Measurements from ENCODE around the gene RPS2. TPM values are rescaled to one million over a fixed set of nuclear protein-coding genes. Genes with fewer than 3 reads are reported as not detected.

The RPS2 gene
- total RNA-seq, 4 donors from 2014 or later = 899 to 1,585 (median 1,295) TPM

GRCh38 chr16:1980770-1981087 is 16.1 kb upstream of the RPS2 start:
- Histone ChIP-seq H3K27me3 (peaks cover 76% of the 10 kb centered on the region), H3K27ac (no peak overlapping the region), H3K4me3 (no peak overlapping the region), H3K36me3 (peaks cover 0 to 41% of the 10 kb centered on the region in 2 donors), H3K4me1 (peaks cover 0 to 48% (median 11%) of the 10 kb centered on the region in 3 donors), H3K9me3 (no peaks in the 10 kb centered on the region)
- ATAC-seq = no peak
- TF ChIP-seq EP300 (IDR thresholded peaks at IDR 0.05) (no peak), POLR2A (IDR thresholded peaks at IDR 0.05) (no peak), POLR2AphosphoS5 (IDR thresholded peaks at IDR 0.05) (no peak)
- TF ChIP-seq, protein P1, sequence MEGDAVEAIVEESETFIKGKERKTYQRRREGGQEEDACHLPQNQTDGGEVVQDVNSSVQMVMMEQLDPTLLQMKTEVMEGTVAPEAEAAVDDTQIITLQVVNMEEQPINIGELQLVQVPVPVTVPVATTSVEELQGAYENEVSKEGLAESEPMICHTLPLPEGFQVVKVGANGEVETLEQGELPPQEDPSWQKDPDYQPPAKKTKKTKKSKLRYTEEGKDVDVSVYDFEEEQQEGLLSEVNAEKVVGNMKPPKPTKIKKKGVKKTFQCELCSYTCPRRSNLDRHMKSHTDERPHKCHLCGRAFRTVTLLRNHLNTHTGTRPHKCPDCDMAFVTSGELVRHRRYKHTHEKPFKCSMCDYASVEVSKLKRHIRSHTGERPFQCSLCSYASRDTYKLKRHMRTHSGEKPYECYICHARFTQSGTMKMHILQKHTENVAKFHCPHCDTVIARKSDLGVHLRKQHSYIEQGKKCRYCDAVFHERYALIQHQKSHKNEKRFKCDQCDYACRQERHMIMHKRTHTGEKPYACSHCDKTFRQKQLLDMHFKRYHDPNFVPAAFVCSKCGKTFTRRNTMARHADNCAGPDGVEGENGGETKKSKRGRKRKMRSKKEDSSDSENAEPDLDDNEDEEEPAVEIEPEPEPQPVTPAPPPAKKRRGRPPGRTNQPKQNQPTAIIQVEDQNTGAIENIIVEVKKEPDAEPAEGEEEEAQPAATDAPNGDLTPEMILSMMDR (IDR thresholded peaks at IDR 0.05) = no peak
- WGBS, 2 donors (ENCODE audit: low coverage in 1 of 2) = 10% methylated on average over 4 of the region's 16 CpGs; no CpG with 5 or more reads in 1 of the 2 donors

- peaks cover 0 to 41% of the 10 kb centered on the region in 2 donors for H3K36me3 ChIP-seq
- no peak overlapping the region for H3K4me3 ChIP-seq
- 12% methylated on average over 5 of the region's 53 CpGs; no CpG with 5 or more reads in 1 of the 2 donors for WGBS, 2 donors (ENCODE audit: low coverage in 1 of 2)
Measured at GRCh38 chr16:1980030-1980769, 15.6 kb upstream of the RPS2 start.

DNA sequence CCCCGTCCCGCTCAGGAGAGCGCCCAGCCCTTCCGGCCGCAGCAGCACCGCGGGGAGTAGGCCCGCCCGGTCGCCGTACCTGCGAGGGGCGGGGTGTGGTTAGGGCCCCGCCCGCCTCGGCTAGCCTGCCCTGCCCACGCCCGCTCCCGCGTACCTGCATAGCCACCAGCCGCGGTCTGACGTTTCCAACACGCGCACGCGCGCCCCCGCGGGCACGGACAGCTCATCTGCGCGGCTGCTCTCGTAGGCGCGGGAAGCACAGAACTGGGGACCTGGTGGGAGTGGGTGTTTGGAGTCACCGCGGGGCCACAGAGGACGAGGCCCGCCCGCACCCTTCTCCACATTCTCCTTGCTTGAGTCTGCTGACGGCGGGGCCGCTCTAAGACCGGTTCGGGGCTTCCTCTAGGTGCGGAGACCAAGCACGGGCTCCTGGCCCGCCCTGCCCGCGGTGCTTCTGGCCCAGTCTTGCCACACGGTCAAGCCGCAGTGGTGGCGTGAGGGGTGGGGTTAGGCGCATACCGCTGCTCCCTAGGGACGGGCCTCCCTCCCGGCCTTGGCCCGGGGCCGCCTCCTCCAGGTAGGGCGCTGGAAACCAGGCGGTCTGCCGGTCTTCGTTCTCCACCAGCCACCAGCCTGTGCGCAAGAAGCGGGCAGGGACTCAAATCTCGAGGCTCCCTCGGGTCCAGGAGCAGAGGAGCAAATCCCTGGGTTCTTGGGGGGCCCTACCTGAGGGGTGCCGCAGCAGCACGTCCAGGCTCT is 14.8 kb upstream of the RPS2 start:
- TF ChIP-seq, protein P1 (IDR thresholded peaks at IDR 0.05) = no peak
- TF ChIP-seq POLR2A (IDR thresholded peaks at IDR 0.05) (no peak), POLR2AphosphoS5 (IDR thresholded peaks at IDR 0.05) (no peak), EP300 (IDR thresholded peaks at IDR 0.05) (no peak)
- Histone ChIP-seq H3K4me3 (no peak overlapping the region), H3K27me3 (peaks cover 89% of the 10 kb centered on the region), H3K4me1 (peaks cover 0 to 35% (median 1%) of the 10 kb centered on the region in 3 donors), H3K9me3 (no peaks in the 10 kb centered on the region), H3K36me3 (peaks cover 0 to 46% of the 10 kb centered on the region in 2 donors), H3K27ac (no peak overlapping the region)
- 20% methylated on average over 4 of the region's 70 CpGs; no CpG with 5 or more reads in 1 of the 2 donors for WGBS, 2 donors (ENCODE audit: low coverage in 1 of 2)
- ATAC-seq = no peak

More at GRCh38 chr16:1980030-1980769, 15.6 kb upstream of the RPS2 start:
- Histone ChIP-seq H3K27me3 (peaks cover 81% of the 10 kb centered on the region), H3K9me3 (no peaks in the 10 kb centered on the region), H3K4me1 (peaks cover 0 to 42% (median 9%) of the 10 kb centered on the region in 3 donors), H3K27ac (no peak overlapping the region)
- TF ChIP-seq POLR2AphosphoS5 (IDR thresholded peaks at IDR 0.05) = no peak
- no peak for TF ChIP-seq EP300 (IDR thresholded peaks at IDR 0.05)
- TF ChIP-seq POLR2A (IDR thresholded peaks at IDR 0.05) = no peak
- TF ChIP-seq, protein P1 (IDR thresholded peaks at IDR 0.05) = no peak
- ATAC-seq = no peak

GRCh38 chr16:1978476-1979120 is 14.0 kb upstream of the RPS2 start:
- Histone ChIP-seq H3K27me3 (peaks cover 95% of the 10 kb centered on the region), H3K9me3 (no peaks in the 10 kb centered on the region), H3K27ac (no peak overlapping the region), H3K4me3 (no peak overlapping the region), H3K4me1 (peaks cover 0 to 39% (median 4%) of the 10 kb centered on the region in 3 donors), H3K36me3 (peaks cover 0 to 55% of the 10 kb centered on the region in 2 donors)
- ATAC-seq = no peak
- WGBS, 2 donors (ENCODE audit: low coverage in 1 of 2) = 90 to 100% methylated on average over 1 to 2 of the region's 37 CpGs
- TF ChIP-seq, protein P1 (IDR thresholded peaks at IDR 0.05) = no peak
- TF ChIP-seq EP300 (IDR thresholded peaks at IDR 0.05) = no peak
- TF ChIP-seq POLR2A (IDR thresholded peaks at IDR 0.05) = no peak
- TF ChIP-seq POLR2AphosphoS5 (IDR thresholded peaks at IDR 0.05) = no peak
